Measurements from ENCODE around the gene TC2N.
A peak's percentile ranks its signal among the peaks of the same experiment; 100 is the strongest.

Gene TC2N

DNA sequence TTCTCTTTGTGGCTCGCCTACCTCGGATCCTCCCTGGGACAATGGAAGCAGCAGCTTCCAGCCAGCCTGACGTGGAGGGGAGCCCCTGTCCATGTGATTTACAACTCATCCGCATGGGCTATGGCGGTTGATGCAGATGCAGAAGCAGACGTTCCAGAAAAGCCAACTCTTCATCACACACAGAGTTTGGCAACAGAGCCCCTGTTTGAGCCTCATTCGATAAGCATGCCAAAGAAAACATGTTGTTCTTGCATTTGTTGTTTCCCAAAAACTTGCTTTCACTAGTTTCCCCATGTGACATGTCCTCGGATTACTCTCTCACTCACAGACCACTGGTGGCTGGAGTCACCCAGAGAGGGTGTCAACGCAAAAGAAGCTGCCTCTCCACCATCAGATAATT is 16.4 kb upstream of the TC2N start:
- TF ChIP-seq CTCF (IDR thresholded peaks at IDR 0.05; ENCODE audit: insufficient read depth, low read depth, low read length, missing control alignments): no peak
- no peak for DNase-seq (ENCODE audit: low read depth)
- H3K4me3 ChIP-seq (ENCODE audit: low read length): no peak overlapping the region

- H3K4me3 ChIP-seq (ENCODE audit: low read length): no peak overlapping the region
- no peak for TF ChIP-seq CTCF (IDR thresholded peaks at IDR 0.05; ENCODE audit: insufficient read depth, low read depth, low read length, missing control alignments)
- DNase-seq (ENCODE audit: low read depth): no peak
These were observed 15.4 kb upstream of the TC2N start for GRCh38 chr14:91882776-91883175.

DNA sequence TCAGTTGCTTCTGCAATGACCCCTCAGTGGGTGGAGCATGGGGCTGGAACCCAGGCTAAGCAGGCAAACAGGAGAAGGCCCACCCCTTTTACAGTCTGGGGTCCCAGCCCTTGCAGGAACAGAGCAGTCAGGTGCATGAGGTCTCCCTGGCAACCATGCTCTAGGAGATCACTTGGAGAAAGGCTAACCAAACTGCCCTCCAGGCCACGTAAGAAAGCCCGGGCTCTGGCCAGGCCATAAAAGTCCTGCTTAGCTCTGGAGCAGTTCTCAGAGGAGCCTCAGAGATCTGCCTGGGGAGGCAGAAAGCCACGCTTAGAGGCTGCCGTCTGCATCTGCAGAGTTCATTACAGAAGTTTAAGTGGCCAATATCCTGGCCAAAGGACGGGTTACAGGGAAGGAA is 15.0 kb upstream of the TC2N start:
- DNase-seq (ENCODE audit: low read depth): no peak
- H3K4me3 ChIP-seq (ENCODE audit: low read length): no peak overlapping the region
- TF ChIP-seq CTCF (IDR thresholded peaks at IDR 0.05; ENCODE audit: insufficient read depth, low read depth, low read length, missing control alignments): no peak

DNA sequence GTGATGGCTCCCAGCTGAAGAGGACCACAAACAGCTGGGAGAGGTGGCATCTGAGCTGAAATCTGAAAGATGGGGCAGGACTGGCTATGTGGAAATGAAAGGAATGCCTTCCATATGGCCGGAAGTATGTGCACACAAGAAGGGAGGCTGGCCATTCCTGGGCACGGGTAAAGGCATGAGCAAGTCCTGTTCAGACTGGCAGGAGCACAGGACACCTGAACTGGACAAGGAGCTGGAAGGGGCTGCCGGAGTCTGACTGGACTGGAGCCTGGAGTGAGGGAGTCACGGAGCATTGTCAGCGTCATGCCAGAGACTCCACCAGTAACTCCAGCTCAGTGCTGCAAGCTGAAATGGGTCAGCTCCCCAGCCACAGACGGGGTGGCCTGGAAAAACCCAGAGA is 11.9 kb upstream of the TC2N start:
- H3K4me3 ChIP-seq (ENCODE audit: low read length): no peak overlapping the region
- TF ChIP-seq CTCF (IDR thresholded peaks at IDR 0.05; ENCODE audit: insufficient read depth, low read depth, low read length, missing control alignments): no peak
- DNase-seq (ENCODE audit: low read depth): peak; percentile 89

- no peak for TF ChIP-seq CTCF (IDR thresholded peaks at IDR 0.05; ENCODE audit: insufficient read depth, low read depth, low read length, missing control alignments)
- no peak overlapping the region for H3K4me3 ChIP-seq (ENCODE audit: low read length)
- DNase-seq (ENCODE audit: low read depth): no peak
These were observed 10.9 kb upstream of the TC2N start for GRCh38 chr14:91878274-91878673.

DNA sequence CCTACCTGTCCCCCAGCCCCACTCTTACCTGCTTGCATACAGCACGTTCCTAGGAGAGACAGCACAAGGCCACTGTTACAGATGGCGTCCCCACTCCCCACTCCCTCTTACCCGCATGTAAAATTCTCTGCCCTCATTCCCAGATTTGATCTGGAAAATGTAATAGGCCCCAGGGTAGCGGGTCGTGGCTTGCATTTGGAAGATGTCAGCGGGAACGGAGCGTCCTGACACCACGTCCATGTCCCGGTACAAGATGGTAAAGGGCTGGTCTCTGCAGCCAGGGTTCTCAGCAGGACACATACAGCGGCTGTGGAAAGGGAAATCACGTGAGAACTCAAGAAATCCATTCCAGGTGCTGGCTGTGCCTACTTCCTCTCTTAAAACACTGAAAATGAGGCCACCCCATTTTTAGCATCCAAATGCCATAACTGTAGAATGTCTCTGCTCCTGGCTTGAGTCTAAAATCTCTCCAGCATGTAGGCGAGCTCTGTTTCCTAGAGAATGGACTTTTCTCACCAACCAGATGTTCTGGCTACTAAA is 10.1 kb upstream of the TC2N start:
- no peak overlapping the region for H3K4me3 ChIP-seq (ENCODE audit: low read length)
- DNase-seq (ENCODE audit: low read depth): no peak
- no peak for TF ChIP-seq CTCF (IDR thresholded peaks at IDR 0.05; ENCODE audit: insufficient read depth, low read depth, low read length, missing control alignments)

GRCh38 chr14:91876492-91876891 is 9.2 kb upstream of the TC2N start:
- no peak overlapping the region for H3K4me3 ChIP-seq (ENCODE audit: low read length)
- TF ChIP-seq CTCF (IDR thresholded peaks at IDR 0.05; ENCODE audit: insufficient read depth, low read depth, low read length, missing control alignments): no peak
- DNase-seq (ENCODE audit: low read depth): no peak

Measured in epithelial cell of esophagus (primary cell).